IPS-20b (cell line): ENCODE measurements around the gene CABP5.

Experiments
- H3K27ac ChIP-seq: one replicate; pipeline ENCODE4 v1.5.1; 2013; ENCODE audit warnings: low read length
- H3K27me3 ChIP-seq: 2 replicates; pipeline ENCODE4 v1.6.1; 2013; ENCODE audit warnings: mild to moderate bottlenecking, low read length, inconsistent platforms; ENCODE audit not compliant: insufficient read depth
- H3K36me3 ChIP-seq: 2 replicates; pipeline ENCODE4 v1.6.1; 2013; ENCODE audit warnings: low read depth, mild to moderate bottlenecking, inconsistent platforms, low read length, moderate library complexity; ENCODE audit not compliant: insufficient read depth
- H3K4me1 ChIP-seq: 2 replicates; pipeline ENCODE4 v1.6.1; 2013; ENCODE audit warnings: mild to moderate bottlenecking, control low read depth, inconsistent platforms, low read length, moderate library complexity; ENCODE audit not compliant: insufficient read depth
- H3K4me3 ChIP-seq: 2 replicates; pipeline ENCODE4 v1.5.1; 2013; ENCODE audit warnings: mild to moderate bottlenecking, low read length, inconsistent platforms
- H3K9ac ChIP-seq: 2 replicates; pipeline ENCODE4 v1.6.1; 2013; ENCODE audit warnings: low read depth, mild to moderate bottlenecking, inconsistent platforms, low read length, moderate library complexity
- H3K9me3 ChIP-seq: 2 replicates; pipeline ENCODE4 v1.6.1; 2013; ENCODE audit warnings: mild to moderate bottlenecking, low read depth, low read length, inconsistent platforms; ENCODE audit not compliant: insufficient read depth

CABP5 gene

GRCh38 chr19:48061401-48062344 is 17.8 kb upstream of the CABP5 start:
- H3K9me3 ChIP-seq, result no peaks in the 10 kb centered on the region
- peak overlapping the region; percentile 14; the same call in 1 of the 2 replicates for H3K9ac ChIP-seq
- peak overlapping the region; percentile 27; the same call in 1 of the 2 replicates for H3K4me3 ChIP-seq
- H3K27me3 ChIP-seq, result no peaks in the 10 kb centered on the region
- H3K4me1 ChIP-seq, result peaks cover 10% of the 10 kb centered on the region; the same call in 1 of the 2 replicates
- H3K36me3 ChIP-seq, result no peaks in the 10 kb centered on the region
- H3K27ac ChIP-seq, result no peak overlapping the region

GRCh38 chr19:48060381-48060780 is 16.5 kb upstream of the CABP5 start:
- peaks cover 10% of the 10 kb centered on the region; the same call in 1 of the 2 replicates for H3K4me1 ChIP-seq
- no peaks in the 10 kb centered on the region for H3K9me3 ChIP-seq
- H3K9ac ChIP-seq, result no peak overlapping the region
- H3K27ac ChIP-seq, result no peak overlapping the region
- H3K27me3 ChIP-seq, result no peaks in the 10 kb centered on the region
- no peaks in the 10 kb centered on the region for H3K36me3 ChIP-seq
- H3K4me3 ChIP-seq, result no peak overlapping the region

GRCh38 chr19:48059331-48059730 is 15.5 kb upstream of the CABP5 start:
- H3K27me3 ChIP-seq, result no peaks in the 10 kb centered on the region
- no peak overlapping the region for H3K27ac ChIP-seq
- no peak overlapping the region for H3K9ac ChIP-seq
- peaks cover 6% of the 10 kb centered on the region; the same call in 1 of the 2 replicates for H3K4me1 ChIP-seq
- H3K9me3 ChIP-seq, result no peaks in the 10 kb centered on the region
- no peak overlapping the region for H3K4me3 ChIP-seq
- no peaks in the 10 kb centered on the region for H3K36me3 ChIP-seq

GRCh38 chr19:48053856-48054255 is 10.0 kb upstream of the CABP5 start:
- H3K27me3 ChIP-seq, result no peaks in the 10 kb centered on the region
- H3K27ac ChIP-seq, result no peak overlapping the region
- no peaks in the 10 kb centered on the region for H3K36me3 ChIP-seq
- no peak overlapping the region for H3K9ac ChIP-seq
- H3K4me1 ChIP-seq, result no peaks in the 10 kb centered on the region
- H3K9me3 ChIP-seq, result peaks cover 6% of the 10 kb centered on the region
- H3K4me3 ChIP-seq, result no peak overlapping the region

GRCh38 chr19:48053076-48053475 is 9.2 kb upstream of the CABP5 start:
- Histone ChIP-seq H3K27ac (no peak overlapping the region), H3K9me3 (peaks cover 6% of the 10 kb centered on the region), H3K27me3 (no peaks in the 10 kb centered on the region), H3K4me3 (no peak overlapping the region), H3K9ac (no peak overlapping the region), H3K4me1 (no peaks in the 10 kb centered on the region), H3K36me3 (no peaks in the 10 kb centered on the region)

GRCh38 chr19:48051335-48052033 is 7.6 kb upstream of the CABP5 start:
- no peak overlapping the region for H3K4me3 ChIP-seq
- H3K27ac ChIP-seq, result no peak overlapping the region
- no peak overlapping the region for H3K9ac ChIP-seq
- H3K4me1 ChIP-seq, result no peaks in the 10 kb centered on the region
- no peaks in the 10 kb centered on the region for H3K36me3 ChIP-seq
- H3K9me3 ChIP-seq, result peaks cover 6% of the 10 kb centered on the region
- no peaks in the 10 kb centered on the region for H3K27me3 ChIP-seq

GRCh38 chr19:48044561-48044960 is 682 bp upstream of the CABP5 start:
- Histone ChIP-seq H3K9me3 (no peaks in the 10 kb centered on the region; the same call in none of the 2 replicates), H3K27ac (no peak overlapping the region), H3K4me3 (no peak overlapping the region), H3K36me3 (no peaks in the 10 kb centered on the region), H3K27me3 (no peaks in the 10 kb centered on the region; the same call in 1 of the 2 replicates), H3K9ac (no peak overlapping the region), H3K4me1 (no peaks in the 10 kb centered on the region)

- Histone ChIP-seq H3K27me3 (no peaks in the 10 kb centered on the region; the same call in 1 of the 2 replicates), H3K36me3 (no peaks in the 10 kb centered on the region), H3K27ac (no peak overlapping the region), H3K9me3 (peaks cover under 1% of the 10 kb centered on the region), H3K4me3 (no peak overlapping the region), H3K4me1 (no peaks in the 10 kb centered on the region), H3K9ac (no peak overlapping the region)
Measured at GRCh38 chr19:48041877-48042580, 1.9 kb downstream of the CABP5 start.

- no peak overlapping the region for H3K4me3 ChIP-seq
- H3K36me3 ChIP-seq, result no peaks in the 10 kb centered on the region
- peaks cover 5% of the 10 kb centered on the region; the same call in 1 of the 2 replicates for H3K9me3 ChIP-seq
Measured at GRCh38 chr19:48036765-48037164, 7.1 kb downstream of the CABP5 start.

GRCh38 chr19:48033604-48034003 is 10.3 kb downstream of the CABP5 start:
- Histone ChIP-seq H3K4me1 (no peaks in the 10 kb centered on the region), H3K27me3 (no peaks in the 10 kb centered on the region), H3K36me3 (no peaks in the 10 kb centered on the region), H3K27ac (no peak overlapping the region), H3K9ac (no peak overlapping the region), H3K4me3 (no peak overlapping the region), H3K9me3 (peaks cover 5% of the 10 kb centered on the region; the same call in 1 of the 2 replicates)

More at GRCh38 chr19:48036765-48037164, 7.1 kb downstream of the CABP5 start:
- H3K27me3 ChIP-seq, result no peaks in the 10 kb centered on the region; the same call in 1 of the 2 replicates
- no peaks in the 10 kb centered on the region for H3K4me1 ChIP-seq
- H3K27ac ChIP-seq, result no peak overlapping the region
- H3K9ac ChIP-seq, result no peak overlapping the region

GRCh38 chr19:48030073-48030472 is 13.8 kb downstream of the CABP5 start:
- Histone ChIP-seq H3K9ac (no peak overlapping the region), H3K36me3 (no peaks in the 10 kb centered on the region), H3K4me3 (no peak overlapping the region), H3K27ac (no peak overlapping the region), H3K9me3 (no peaks in the 10 kb centered on the region), H3K4me1 (no peaks in the 10 kb centered on the region), H3K27me3 (no peaks in the 10 kb centered on the region)
